K562 (cell line): ENCODE data around the gene ZFP69. TPM values are rescaled to one million over a fixed set of nuclear protein-coding genes. Genes with fewer than 3 reads are reported as not detected.

Experiments
- FIP1L1 ChIP-seq: fragments of 200-400 bp; formaldehyde crosslinking; IDR thresholded peaks from 2 replicates; pipeline ENCODE4 v1.6.1; 2018; ENCODE audit warnings: mild to moderate bottlenecking, low read depth, low read length; ENCODE audit not compliant: poor library complexity, severe bottlenecking
- MAFK ChIP-seq: IDR thresholded peaks from 2 replicates; pipeline ENCODE4 v1.6.1; 2011; ENCODE audit warnings: low read length, improper control_type of control experiment
- polyA plus RNA-seq, 8 experiments: library from polyadenylated mRNA; depleted of rRNA in 4 of 8; stranded (reverse) in 5 of 8; unstranded in 3 of 8; fragments of >200 nt; fragmentation: Nextera tagmentation in 2 of 8; fragmentation: Illumina TruSeq in 1 of 8; extraction: Ambion mirVana in 2 of 8; extraction: Trizol in 1 of 8; gene quantifications; 2 replicates each; pipeline versions ENCODE4 v1.2.1 to v1.2.3, GENCODE V29; 2011 to 2014; ENCODE audit warnings: inconsistent platforms in 1 of 8, missing spikeins in 1 of 8
- total RNA-seq, 7 experiments: library from RNA; depleted of rRNA in 6 of 7; stranded (reverse); fragments of >200 nt in 6 of 7; fragmentation: Illumina TruSeq in 2 of 7; extraction: Trizol in 2 of 7; gene quantifications; 2 replicates each; pipeline versions ENCODE4 v1.2.1 to v1.2.3, GENCODE V29; 2011 to 2021; ENCODE audit warnings: low replicate concordance in 1 of 7
- TF ChIP-seq, protein P1 (sequence below), 2 experiments: fragments of 450-650 bp; formaldehyde crosslinking in 1 of 2; IDR thresholded peaks; 2 replicates each; pipeline versions ENCODE4 v1.4.0 to v1.6.1; 2014 to 2020; ENCODE audit warnings: mild to moderate bottlenecking in 2 of 2, borderline replicate concordance in 1 of 2, low read depth in 1 of 2

The ZFP69 gene
- total and polyA plus RNA-seq, 9 of the 15 experiments (the other 6 are each of a cell fraction or from before 2014, with no cell fraction given) = 2.0 to 8.4 (median 5.7) TPM

DNA sequence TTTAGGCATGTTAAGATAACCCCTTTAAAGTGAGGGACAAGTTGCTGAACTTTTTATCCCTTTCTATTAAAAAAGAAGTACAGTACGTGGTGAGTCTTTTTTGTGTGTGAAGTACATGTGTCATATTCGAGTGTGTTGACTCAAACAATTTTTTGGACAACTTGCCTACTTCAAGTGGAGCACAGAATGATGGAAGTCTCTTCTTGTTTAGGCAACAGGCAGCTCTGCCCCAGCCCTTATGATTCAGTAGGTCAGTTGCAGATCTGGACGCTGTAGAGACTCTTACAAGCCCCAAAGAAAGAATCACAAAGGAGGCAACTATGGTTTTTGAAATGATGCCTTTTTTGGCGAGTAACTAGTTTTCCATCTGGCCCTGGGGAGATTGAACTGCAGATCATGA lies 41.2 kb upstream of the ZFP69 start (continued):
- TF ChIP-seq, protein P1, sequence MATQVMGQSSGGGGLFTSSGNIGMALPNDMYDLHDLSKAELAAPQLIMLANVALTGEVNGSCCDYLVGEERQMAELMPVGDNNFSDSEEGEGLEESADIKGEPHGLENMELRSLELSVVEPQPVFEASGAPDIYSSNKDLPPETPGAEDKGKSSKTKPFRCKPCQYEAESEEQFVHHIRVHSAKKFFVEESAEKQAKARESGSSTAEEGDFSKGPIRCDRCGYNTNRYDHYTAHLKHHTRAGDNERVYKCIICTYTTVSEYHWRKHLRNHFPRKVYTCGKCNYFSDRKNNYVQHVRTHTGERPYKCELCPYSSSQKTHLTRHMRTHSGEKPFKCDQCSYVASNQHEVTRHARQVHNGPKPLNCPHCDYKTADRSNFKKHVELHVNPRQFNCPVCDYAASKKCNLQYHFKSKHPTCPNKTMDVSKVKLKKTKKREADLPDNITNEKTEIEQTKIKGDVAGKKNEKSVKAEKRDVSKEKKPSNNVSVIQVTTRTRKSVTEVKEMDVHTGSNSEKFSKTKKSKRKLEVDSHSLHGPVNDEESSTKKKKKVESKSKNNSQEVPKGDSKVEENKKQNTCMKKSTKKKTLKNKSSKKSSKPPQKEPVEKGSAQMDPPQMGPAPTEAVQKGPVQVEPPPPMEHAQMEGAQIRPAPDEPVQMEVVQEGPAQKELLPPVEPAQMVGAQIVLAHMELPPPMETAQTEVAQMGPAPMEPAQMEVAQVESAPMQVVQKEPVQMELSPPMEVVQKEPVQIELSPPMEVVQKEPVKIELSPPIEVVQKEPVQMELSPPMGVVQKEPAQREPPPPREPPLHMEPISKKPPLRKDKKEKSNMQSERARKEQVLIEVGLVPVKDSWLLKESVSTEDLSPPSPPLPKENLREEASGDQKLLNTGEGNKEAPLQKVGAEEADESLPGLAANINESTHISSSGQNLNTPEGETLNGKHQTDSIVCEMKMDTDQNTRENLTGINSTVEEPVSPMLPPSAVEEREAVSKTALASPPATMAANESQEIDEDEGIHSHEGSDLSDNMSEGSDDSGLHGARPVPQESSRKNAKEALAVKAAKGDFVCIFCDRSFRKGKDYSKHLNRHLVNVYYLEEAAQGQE (IDR thresholded peaks at IDR 0.05; ENCODE audit: borderline replicate concordance) = no peak
- TF ChIP-seq, protein P1 (CRISPR knock-in tag; IDR thresholded peaks at IDR 0.05; ENCODE audit: low read depth) = no peak
- TF ChIP-seq FIP1L1 = no peak
- TF ChIP-seq MAFK = no peak
